ENCODE results near the gene MACIR. TPM values are rescaled to one million over a fixed set of nuclear protein-coding genes. Genes with fewer than 3 reads are reported as not detected.
A peak's percentile ranks its signal among the peaks of the same experiment; 100 is the strongest.

MACIR gene
- total and polyA plus RNA-seq, 2 of the 13 experiments (the other 11 are each of a cell fraction or from before 2014, with no cell fraction given) = 2.4 to 4.4 TPM

GRCh38 chr5:103258368-103258956, at the start of gene MACIR (continued):
- peak; percentile 56; the same call in 1 of the 2 replicates for TF ChIP-seq HIC2 (CRISPR knock-in tag; IDR thresholded peaks at IDR 0.05; ENCODE audit: low read depth)
- TF ChIP-seq GZF1 (CRISPR knock-in tag; IDR thresholded peaks at IDR 0.05) = 0 out of 2 replicates have a peak, but pooled peaks have one; percentile 5
- 0 out of 2 replicates have a peak, but pooled peaks have one; percentile 35 for TF ChIP-seq ZSCAN21 (CRISPR knock-in tag; IDR thresholded peaks at IDR 0.05; ENCODE audit: borderline replicate concordance)
- no peak; the same call in 1 of the 2 replicates for TF ChIP-seq TAF1 (CRISPR knock-in tag; IDR thresholded peaks at IDR 0.05)
- TF ChIP-seq ARID2 (CRISPR knock-in tag; IDR thresholded peaks at IDR 0.05; ENCODE audit: borderline replicate concordance) = peak; percentile 49; the same call in 1 of the 2 replicates
- 0 out of 2 replicates have a peak, but pooled peaks have one; percentile 3 for TF ChIP-seq HDAC2 (CRISPR knock-in tag; IDR thresholded peaks at IDR 0.05)
- no peak for TF ChIP-seq ZBED4 (CRISPR knock-in tag; IDR thresholded peaks at IDR 0.05; ENCODE audit: borderline replicate concordance)

Data from HepG2 (cell line).